ENCODE measurements around the gene PROCR. TPM values are rescaled to one million over a fixed set of nuclear protein-coding genes. Genes with fewer than 3 reads are reported as not detected.

PROCR gene
- total RNA-seq, 1 experiment from 2014 or later = 52.0 TPM

GRCh38 chr20:35146920-35147574 is 24.8 kb upstream of the PROCR start, which contains the start of gene EDEM2:
TSS of gene EDEM2 (minus strand) at chr20:35147336. CDS start at chr20:35147258, 78 bp downstream.
- no peaks in the 10 kb centered on the region for H4K20me1 ChIP-seq (ENCODE audit: insufficient read depth)
- H3K4me1 ChIP-seq (ENCODE audit: control insufficient read depth in 1 of 2, insufficient read depth in 2 of 2, low read length in 2 of 2) = peaks cover 3 to 12% of the 10 kb centered on the region in 2 experiments; a peak in 2 of 4 replicates
- ChIA-PET POLR2A (interaction anchor here (0.9 to 1.5 kb wide), 4 partner anchors 54 to 271 kb away, joined by 3 to 4 read pairs (median 4); partner anchors contain the start of genes ACSS2 and TRPC4AP), CTCF (interaction anchor here (0.7 to 3.5 kb wide), 9 partner anchors 19 to 273 kb away, joined by 3 to 29 read pairs (median 4); partner anchors contain the start of gene TRPC4AP), RAD21 (ENCODE audit: low non-redundant PET in 1 of 2, low total read pairs in 2 of 2, uncharacterized antibody in 2 of 2, unreplicated experiment in 2 of 2) (interaction anchor here in 1 of 2 experiments (1.0 kb wide), 1 partner anchor 51 kb away, joined by 3 read pairs; no protein-coding TSS in a partner anchor)
- BruUV-seq (replicated peaks) = no TSS peak
- H2AFZ ChIP-seq (ENCODE audit: low read depth, low read length, poor library complexity, severe bottlenecking) = peak within 1 kb of the TSS; percentile 62
- DNase-seq (ENCODE audit: low read depth, low spot score) = peak; percentile 92
- intact Hi-C loops (cut with micrococcal nuclease) = loop anchor here (5.0 kb wide), 1 partner anchor 55 kb away; the partner anchor contains the start of gene TRPC4AP
- H3K9me3 ChIP-seq (ENCODE audit: control insufficient read depth in 1 of 2, insufficient read depth in 1 of 2, low read depth in 1 of 2, low read length in 2 of 2) = no peaks in the 10 kb centered on the region
- H3K9ac ChIP-seq (ENCODE audit: low read length) = peak within 1 kb of the TSS; percentile 78
- no peaks in the 10 kb centered on the region for H3K9me2 ChIP-seq (ENCODE audit: insufficient read depth)
- H3K4me2 ChIP-seq (ENCODE audit: low read length) = peak within 1 kb of the TSS; percentile 95
- H3K79me2 ChIP-seq (ENCODE audit: insufficient read depth, low read length) = peaks cover 6% of the 10 kb centered on the region; the same call in 1 of the 2 replicates
- no peaks in the 10 kb centered on the region for H3K27me3 ChIP-seq (ENCODE audit: insufficient read depth, low read length)
- ATAC-seq = peak; percentile 90
- H3K36me3 ChIP-seq (ENCODE audit: control insufficient read depth in 1 of 2, insufficient read depth in 2 of 2, low read length in 2 of 2) = peaks cover 4 to 6% of the 10 kb centered on the region in 2 experiments; a peak in 1 of 4 replicates
- peak within 1 kb of the TSS; percentile 77 to 98 for H3K4me3 ChIP-seq (replicated peaks in 1 of 2; ENCODE audit: low read depth in 1 of 2, low read length in 2 of 2)
- H3K27ac ChIP-seq (ENCODE audit: low read depth, low read length) = peak within 1 kb of the TSS; percentile 78
- TF ChIP-seq CEBPB (IDR thresholded peaks at IDR 0.05; ENCODE audit: low read depth) (no peak), YY1 (IDR thresholded peaks at IDR 0.05; ENCODE audit: extremely low read depth, insufficient replicate concordance, low read depth, low read length) (no peak), EGR1 (IDR thresholded peaks at IDR 0.05; ENCODE audit: low read depth) (peak; percentile 95), EZH2 (IDR thresholded peaks at IDR 0.05) (no peak), TCF7L2 (IDR thresholded peaks at IDR 0.05; ENCODE audit: borderline replicate concordance, extremely low read depth, insufficient read depth, insufficient read length) (no peak), ZFX (IDR thresholded peaks at IDR 0.05) (peak; percentile 20; the same call in 1 of the 2 replicates), ELF1 (IDR thresholded peaks at IDR 0.05; ENCODE audit: borderline replicate concordance, low read depth) (peak; percentile 100), REST (IDR thresholded peaks at IDR 0.05; ENCODE audit: low read depth) (no peak), CTCF (IDR thresholded peaks at IDR 0.05 in 2 of 3, conservative IDR thresholded peaks at IDR 0.05 in 1 of 3; ENCODE audit: borderline replicate concordance in 1 of 3, insufficient read depth in 1 of 3, low read depth in 2 of 3, low read length in 2 of 3) (no peak), SIN3A (IDR thresholded peaks at IDR 0.05; ENCODE audit: low read depth) (peak; percentile 80), JUND (IDR thresholded peaks at IDR 0.05) (no peak), ATF3 (IDR thresholded peaks at IDR 0.05) (no peak), RAD21 (IDR thresholded peaks at IDR 0.05; ENCODE audit: low read depth) (0 out of 2 replicates have a peak, but pooled peaks have one; percentile 10), POLR2A (IDR thresholded peaks at IDR 0.05; ENCODE audit: borderline replicate concordance, extremely low read depth, insufficient read depth, insufficient read length) (peak; percentile 81), ZBTB33 (IDR thresholded peaks at IDR 0.05; ENCODE audit: extremely low read depth, insufficient replicate concordance, low read length) (no peak), CBX3 (IDR thresholded peaks at IDR 0.05; ENCODE audit: low read depth) (no peak; the same call in 1 of the 2 replicates), FOSL1 (IDR thresholded peaks at IDR 0.05; ENCODE audit: low read depth) (no peak)
- TF ChIP-seq, protein P1, sequence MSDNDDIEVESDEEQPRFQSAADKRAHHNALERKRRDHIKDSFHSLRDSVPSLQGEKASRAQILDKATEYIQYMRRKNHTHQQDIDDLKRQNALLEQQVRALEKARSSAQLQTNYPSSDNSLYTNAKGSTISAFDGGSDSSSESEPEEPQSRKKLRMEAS (IDR thresholded peaks at IDR 0.05) = peak; percentile 87
